HEK293 (cell line): ENCODE measurements around the gene PIK3R2.

Experiments used
- CTCF ChIA-PET: fragments of 350-600 bp; formaldehyde crosslinking; extraction: SDS; loops from one replicate; lab custom pipeline; 2021; ENCODE audit warnings: antibody characterized with exemption; lab: Yijun Ruan, JAX
- POLR2A ChIA-PET: fragments of 300-600 bp; formaldehyde crosslinking; extraction: SDS; loops from one replicate; lab custom pipeline; 2020; ENCODE audit warnings: antibody characterized with exemption, inconsistent platforms; lab: Yijun Ruan, JAX
- H3K27ac ChIP-seq: fragments of 200-500 bp; sonication (Bioruptor generic); 2 replicates; pipeline ENCODE4 v1.5.1; 2014; ENCODE audit warnings: low read depth, low read length, control low read depth, inconsistent platforms; ENCODE audit errors: extremely low read depth
- H3K36me3 ChIP-seq, 2 experiments: fragments of 200-500 bp in 1 of 2; sonication (Bioruptor generic) in 1 of 2; 1 replicate in 1 of 2; 2 replicates in 1 of 2; pipeline ENCODE4 v1.5.1; 2014 to 2017; ENCODE audit warnings: inconsistent platforms in 2 of 2, low read length in 2 of 2; ENCODE audit not compliant: control insufficient read depth in 2 of 2, insufficient read depth in 1 of 2
- H3K4me1 ChIP-seq: fragments of 200-500 bp; sonication (Bioruptor generic); 2 replicates; pipeline ENCODE4 v1.5.1; 2014; ENCODE audit warnings: mild to moderate bottlenecking, low read length, inconsistent platforms; ENCODE audit not compliant: control insufficient read depth, insufficient read depth
- H3K4me3 ChIP-seq: 2 replicates; pipeline ENCODE4 v1.5.1; 2011; ENCODE audit warnings: low read depth, mild to moderate bottlenecking, control low read depth, low read length, moderate library complexity
- H3K9me3 ChIP-seq: fragments of 200-500 bp; sonication (Bioruptor generic); 2 replicates; pipeline ENCODE4 v1.5.1; 2014; ENCODE audit warnings: low read depth, low read length, inconsistent platforms; ENCODE audit not compliant: control insufficient read depth, insufficient read depth
- CTCF ChIP-seq: fragments of 450-650 bp; formaldehyde crosslinking; IDR thresholded peaks from 2 replicates; pipeline ENCODE4 v1.5.1; 2016; ENCODE audit warnings: missing biosample characterization, missing genetic modification characterization
- GLIS2 ChIP-seq: fragments of 450-650 bp; formaldehyde crosslinking; IDR thresholded peaks from 2 replicates; pipeline ENCODE4 v1.5.1; 2016; ENCODE audit warnings: missing biosample characterization, missing genetic modification characterization
- MZF1 ChIP-seq: fragments of 450-650 bp; formaldehyde crosslinking; IDR thresholded peaks from 2 replicates; pipeline ENCODE4 v1.5.1; 2017; ENCODE audit warnings: missing biosample characterization, missing genetic modification characterization, borderline replicate concordance
- PATZ1 ChIP-seq: fragments of 450-650 bp; formaldehyde crosslinking; IDR thresholded peaks from 2 replicates; pipeline ENCODE4 v1.5.1; 2016; ENCODE audit warnings: missing biosample characterization, missing genetic modification characterization
- PBX3 ChIP-seq: sonication (generic); formaldehyde crosslinking; IDR thresholded peaks from 2 replicates; pipeline ENCODE4 v1.8.1; 2022; ENCODE audit warnings: mild to moderate bottlenecking, moderate library complexity, missing genetic modification reagents
- SALL2 ChIP-seq: fragments of 450-650 bp; formaldehyde crosslinking; IDR thresholded peaks from 2 replicates; pipeline ENCODE4 v1.5.0; 2017; ENCODE audit warnings: missing biosample characterization, mild to moderate bottlenecking, missing genetic modification characterization, borderline replicate concordance
- SCRT2 ChIP-seq: fragments of 450-650 bp; formaldehyde crosslinking; IDR thresholded peaks from 2 replicates; pipeline ENCODE4 v1.5.1; 2016; ENCODE audit warnings: missing biosample characterization, missing genetic modification characterization
- SP3 ChIP-seq: fragments of 450-650 bp; formaldehyde crosslinking; IDR thresholded peaks from 2 replicates; pipeline ENCODE4 v1.5.1; 2016; ENCODE audit warnings: missing biosample characterization, missing genetic modification characterization
- ZBTB44 ChIP-seq: fragments of 450-650 bp; IDR thresholded peaks from 2 replicates; pipeline ENCODE4 v1.5.1; 2018; ENCODE audit warnings: missing biosample characterization, mild to moderate bottlenecking, missing genetic modification characterization
- ZBTB6 ChIP-seq: fragments of 450-650 bp; formaldehyde crosslinking; IDR thresholded peaks from 2 replicates; pipeline ENCODE4 v1.5.1; 2017; ENCODE audit warnings: missing biosample characterization, missing genetic modification characterization
- ZBTB7A ChIP-seq: fragments of 450-650 bp; formaldehyde crosslinking; IDR thresholded peaks from 2 replicates; pipeline ENCODE4 v1.5.1; 2016; ENCODE audit warnings: low read depth, missing biosample characterization, missing genetic modification characterization
- ZNF280C ChIP-seq: fragments of 450-650 bp; formaldehyde crosslinking; IDR thresholded peaks from 2 replicates; pipeline ENCODE4 v1.5.1; 2016; ENCODE audit warnings: missing biosample characterization, missing genetic modification characterization
- ZNF37A ChIP-seq: fragments of 450-650 bp; IDR thresholded peaks from 2 replicates; pipeline ENCODE4 v1.5.1; 2018; ENCODE audit warnings: missing biosample characterization, missing genetic modification characterization
- ZNF600 ChIP-seq: fragments of 450-650 bp; formaldehyde crosslinking; IDR thresholded peaks from 2 replicates; pipeline ENCODE4 v1.5.1; 2016; ENCODE audit warnings: missing biosample characterization, missing genetic modification characterization
- ZNF654 ChIP-seq: fragments of 450-650 bp; formaldehyde crosslinking; IDR thresholded peaks from 2 replicates; pipeline ENCODE4 v1.5.1; 2016; ENCODE audit warnings: low read depth, missing biosample characterization, missing genetic modification characterization
- ZNF830 ChIP-seq: fragments of 450-650 bp; IDR thresholded peaks from 2 replicates; pipeline ENCODE4 v1.5.0; 2018; ENCODE audit warnings: missing biosample characterization, missing genetic modification characterization, low read depth, mild to moderate bottlenecking, moderate library complexity
- ZSCAN4 ChIP-seq: fragments of 450-650 bp; formaldehyde crosslinking; IDR thresholded peaks from 2 replicates; pipeline ENCODE4 v1.5.1; 2017; ENCODE audit warnings: missing biosample characterization, missing genetic modification characterization

PIK3R2 gene

GRCh38 chr19:18202397-18202777 lies 49.4 kb downstream of the PIK3R2 start (continued):
- TF ChIP-seq PATZ1 (tag by site-specific recombination): no peak
- TF ChIP-seq ZBTB7A: no peak
- TF ChIP-seq ZNF280C: no peak
- no peak for TF ChIP-seq MZF1 (tag by site-specific recombination)
- no peak for TF ChIP-seq ZBTB44 (tag by site-specific recombination)
- TF ChIP-seq ZSCAN4 (tag by site-specific recombination): no peak
- TF ChIP-seq ZNF37A (tag by site-specific recombination): no peak

GRCh38 chr19:18202778-18203407 lies 49.9 kb downstream of the PIK3R2 start:
- ChIA-PET CTCF (interaction anchor here (1.7 to 8.5 kb wide), 2 partner anchors 10 to 49 kb away, joined by 9 to 121 read pairs; partner anchors contain the start of gene MPV17L2), POLR2A (interaction anchor here (0.6 to 3.1 kb wide), 3 partner anchors 10 to 245 kb away, joined by 4 to 30 read pairs (median 8); partner anchors contain the start of genes JUND and MPV17L2)
- peak overlapping the region; percentile 70 for H3K4me3 ChIP-seq
- H3K4me1 ChIP-seq: peaks cover 8% of the 10 kb centered on the region
- TF ChIP-seq ZNF830 (tag by site-specific recombination) (no peak), SALL2 (tag by site-specific recombination) (no peak), ZNF600 (tag by site-specific recombination) (no peak), PBX3 (CRISPR knock-in tag) (no peak), CTCF (tag by site-specific recombination) (peak; percentile 23; the same call in 1 of the 2 replicates), GLIS2 (tag by site-specific recombination) (0 out of 2 replicates have a peak, but pooled peaks have one; percentile 16), ZNF654 (0 out of 2 replicates have a peak, but pooled peaks have one; percentile 6), ZBTB6 (no peak), SCRT2 (no peak), SP3 (tag by site-specific recombination) (no peak)
- no peak overlapping the region for H3K27ac ChIP-seq
- H3K36me3 ChIP-seq: peaks cover 4 to 17% of the 10 kb centered on the region in 2 experiments; a peak in 2 of 3 replicates
- no peaks in the 10 kb centered on the region for H3K9me3 ChIP-seq
